GM19239 (cell line): ENCODE results near the gene FUNDC1.

Experiments used
- DNase-seq: peaks from one replicate; pipeline ENCODE4 v3.0.0; 2011; ENCODE audit warnings: low spot score; ENCODE audit not compliant: insufficient read length
- FAIRE-seq: peaks from 2 replicates; lab custom pipeline; 2011; peaks lifted over from hg19 to GRCh38; lab: Jason Lieb, UNC

The FUNDC1 gene

DNA sequence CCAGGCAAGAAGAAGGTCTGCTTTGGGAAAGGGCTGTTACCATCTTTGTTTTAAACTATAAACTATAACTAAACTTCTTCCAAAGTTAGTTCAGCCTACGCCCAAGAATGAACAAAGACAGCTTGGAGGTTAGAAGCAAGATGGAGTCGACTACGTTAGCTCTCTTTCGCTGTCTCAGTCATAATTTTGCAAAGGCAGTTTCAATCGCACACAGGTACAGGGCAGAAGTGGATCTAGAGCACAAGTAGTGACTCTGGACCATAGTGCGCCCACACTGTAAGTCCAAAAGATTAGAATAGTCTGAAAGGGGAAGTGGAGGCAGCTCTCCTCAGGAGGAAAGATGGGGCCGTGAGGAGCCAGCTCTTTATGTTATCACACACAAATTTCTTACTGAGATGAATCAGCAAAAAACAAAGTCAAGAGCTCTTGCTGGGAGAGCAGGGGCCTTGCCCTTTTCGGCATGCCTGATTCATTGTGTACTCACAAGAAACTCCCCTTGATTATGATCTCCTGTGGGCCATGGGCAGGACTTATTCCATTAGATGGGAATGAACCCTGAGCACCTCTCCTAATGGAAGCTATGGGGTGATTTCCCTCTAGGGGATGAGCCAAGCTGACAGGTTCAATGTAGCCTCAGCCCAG, 58.6 kb downstream of the FUNDC1 start:
- FAIRE-seq, result no peak
- no peak for DNase-seq

DNA sequence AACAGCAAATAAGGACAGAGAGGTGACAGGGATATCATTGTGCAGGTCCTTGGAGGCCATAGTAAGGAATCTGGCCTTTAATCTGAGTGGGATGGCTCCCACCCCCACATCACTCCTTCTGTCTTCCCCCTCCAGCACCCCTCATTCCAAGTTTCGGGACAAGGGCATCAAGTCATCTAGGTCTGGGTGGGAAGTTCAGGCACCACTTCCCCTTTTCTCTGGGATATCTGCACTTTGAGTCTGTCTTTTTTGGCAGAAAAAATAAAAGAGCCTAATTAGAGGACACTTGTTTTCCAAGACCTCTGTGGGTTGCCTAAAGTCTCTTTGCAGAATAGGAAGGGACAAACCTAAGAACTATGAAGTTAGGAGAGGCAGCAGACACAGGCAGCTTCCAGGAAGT, 60.1 kb downstream of the FUNDC1 start:
- DNase-seq, result no peak
- no peak for FAIRE-seq

GRCh38 chrX:44480591-44480990, 62.1 kb downstream of the FUNDC1 start:
- FAIRE-seq (no peak), DNase-seq (no peak)

DNA sequence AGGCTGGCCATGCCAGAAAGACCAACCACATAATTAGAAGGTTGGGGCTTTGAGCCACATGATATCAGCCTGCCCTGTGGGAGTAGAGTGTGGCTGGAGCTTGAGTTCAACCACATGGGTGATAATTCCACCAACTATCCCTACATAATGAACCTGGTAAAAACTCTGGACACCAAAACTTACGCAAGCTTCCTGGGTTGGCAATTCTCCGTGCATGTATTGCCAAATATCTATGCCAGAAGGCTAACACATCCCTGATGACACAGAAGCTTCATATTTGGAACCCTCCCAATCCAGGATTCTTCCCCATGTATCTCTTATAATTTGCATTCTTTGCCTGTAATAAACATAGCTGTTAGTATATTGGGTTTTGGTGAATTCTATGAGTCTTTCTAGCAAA, 68.2 kb downstream of the FUNDC1 start:
- DNase-seq (no peak), FAIRE-seq (no peak)
